CD14-positive monocyte (primary cell): ENCODE data around the gene ZNF2. TPM values are rescaled to one million over a fixed set of nuclear protein-coding genes. Genes with fewer than 3 reads are reported as not detected.
A peak's percentile ranks its signal among the peaks of the same experiment; 100 is the strongest.

ENCODE experiments used
- DNase-seq, 3 donors: peaks; one replicate each; pipeline ENCODE4 v3.0.0-alpha.2; 2011 to 2022
- H2AFZ ChIP-seq: 2 replicates; pipeline ENCODE4 v1.6.0; 2012; ENCODE audit warnings: mild to moderate bottlenecking, low read depth, low read length, inconsistent platforms; ENCODE audit not compliant: insufficient read depth, poor library complexity, severe bottlenecking
- H3K27ac ChIP-seq, 2 donors: 1 replicate in 1 of 2; 2 replicates in 1 of 2; pipeline ENCODE4 v1.5.1; 2012 to 2013; ENCODE audit warnings: low read length in 2 of 2, control low read depth in 1 of 2, inconsistent platforms in 1 of 2, low read depth in 1 of 2, mild to moderate bottlenecking in 1 of 2
- H3K27me3 ChIP-seq, 2 donors: one replicate each; pipeline versions ENCODE4 v1.6.0 to v1.6.1; 2011 to 2013; ENCODE audit warnings: low read length in 2 of 2; ENCODE audit not compliant: control insufficient read depth in 2 of 2, insufficient read depth in 2 of 2
- H3K36me3 ChIP-seq, 2 donors: replicated peaks in 1 of 2; 1 replicate in 1 of 2; 2 replicates in 1 of 2; pipeline versions ENCODE4 v1.5.1 to v1.6.1; 2012 to 2013; ENCODE audit warnings: low read length in 2 of 2, control low read depth in 1 of 2, inconsistent platforms in 1 of 2, mild to moderate bottlenecking in 1 of 2; ENCODE audit not compliant: insufficient read depth in 2 of 2, control insufficient read depth in 1 of 2
- H3K4me1 ChIP-seq, 2 donors: 1 replicate in 1 of 2; 2 replicates in 1 of 2; pipeline versions ENCODE4 v1.5.1 to v1.6.1; 2012 to 2013; ENCODE audit warnings: low read length in 2 of 2, control low read depth in 1 of 2, inconsistent platforms in 1 of 2, mild to moderate bottlenecking in 1 of 2, moderate library complexity in 1 of 2; ENCODE audit not compliant: insufficient read depth in 2 of 2, control insufficient read depth in 1 of 2
- H3K4me2 ChIP-seq: replicated peaks from 2 replicates; pipeline ENCODE3; 2012; ENCODE audit warnings: low read length, moderate library complexity, mild to moderate bottlenecking; ENCODE audit not compliant: poor library complexity, severe bottlenecking; ENCODE audit errors: extremely low read depth
- H3K4me3 ChIP-seq, 3 experiments: fragments of 200-600 bp in 1 of 3; sonication (generic) in 1 of 3; replicated peaks in 1 of 3; 1 replicate in 2 of 3; 2 replicates in 1 of 3; pipeline ENCODE4 v1.5.1; 2011 to 2013; ENCODE audit warnings: low read length in 3 of 3, mild to moderate bottlenecking in 3 of 3, control low read depth in 2 of 3, low read depth in 2 of 3, inconsistent platforms in 1 of 3, moderate library complexity in 1 of 3
- H3K79me2 ChIP-seq: 2 replicates; pipeline ENCODE4 v1.6.0; 2012; ENCODE audit warnings: mild to moderate bottlenecking, control low read depth, inconsistent platforms, low read length, moderate library complexity; ENCODE audit not compliant: insufficient read depth
- H3K9ac ChIP-seq: 2 replicates; pipeline ENCODE4 v1.6.0; 2017; ENCODE audit warnings: low read length, mild to moderate bottlenecking; ENCODE audit not compliant: insufficient read depth, poor library complexity, severe bottlenecking
- H3K9me3 ChIP-seq, 2 donors: replicated peaks in 1 of 2; 1 replicate in 1 of 2; 2 replicates in 1 of 2; pipeline versions ENCODE4 v1.5.1 to v1.6.1; 2012 to 2013; ENCODE audit warnings: low read length in 2 of 2, control low read depth in 1 of 2; ENCODE audit not compliant: control insufficient read depth in 1 of 2, insufficient read depth in 1 of 2
- H4K20me1 ChIP-seq: 2 replicates; pipeline ENCODE4 v1.6.0; 2012; ENCODE audit warnings: mild to moderate bottlenecking, low read length, control low read depth, moderate library complexity; ENCODE audit not compliant: insufficient read depth
- H3K27ac Mint-ChIP-seq, 7 donors: one replicate each; pipeline ENCODE4 v1.8.0; 2020; ENCODE audit warnings: mild to moderate bottlenecking in 7 of 7, mixed read lengths in 7 of 7, moderate library complexity in 6 of 7, inconsistent platforms in 2 of 7
- H3K27me3 Mint-ChIP-seq, 3 donors: one replicate each; pipeline ENCODE4 v1.8.0; 2021 to 2022; ENCODE audit warnings: low read depth in 3 of 3, mild to moderate bottlenecking in 3 of 3, mixed read lengths in 3 of 3, moderate library complexity in 3 of 3, inconsistent platforms in 1 of 3
- H3K36me3 Mint-ChIP-seq, 2 donors: one replicate each; pipeline ENCODE4 v1.8.0; 2020; ENCODE audit warnings: mixed read lengths in 2 of 2, inconsistent platforms in 1 of 2, mild to moderate bottlenecking in 1 of 2
- H3K4me1 Mint-ChIP-seq: one replicate; pipeline ENCODE4 v1.8.0; 2020; ENCODE audit warnings: mild to moderate bottlenecking, mixed read lengths
- H3K4me3 Mint-ChIP-seq, 2 donors: one replicate each; pipeline ENCODE4 v1.8.0; 2020; ENCODE audit warnings: mild to moderate bottlenecking in 2 of 2, mixed read lengths in 2 of 2, moderate library complexity in 1 of 2
- H3K9me3 Mint-ChIP-seq, 7 donors: one replicate each; pipeline ENCODE4 v1.8.0; 2020 to 2022; ENCODE audit warnings: mixed read lengths in 7 of 7, mild to moderate bottlenecking in 6 of 7, moderate library complexity in 6 of 7, inconsistent platforms in 2 of 7
- WGBS: methylation state at CpG from one replicate; pipeline ENCODE4 v1.1.5; 2013; ENCODE audit warnings: missing lambda C conversion rate; ENCODE audit not compliant: insufficient coverage; 5-methylcytosine and 5-hydroxymethylcytosine counted together
- intact Hi-C, 2 donors: fragments of 100-400 bp; cut with micrococcal nuclease; formaldehyde crosslinking; loops; one replicate each; pipeline versions ENCODE4 v1.15.0 to v1.15.1; 2023
- polyA plus RNA-seq, 3 donors: library from polyadenylated mRNA; depleted of rRNA in 1 of 3; unstranded in 2 of 3; stranded (reverse) in 1 of 3; fragments of 300-500 nt in 2 of 3; fragments of >200 nt in 1 of 3; fragmentation: Illumina TruSeq in 2 of 3; gene quantifications; 1 replicate in 2 of 3; 2 replicates in 1 of 3; pipeline ENCODE4 v1.2.3, GENCODE V29; 2012 to 2021
- TF ChIP-seq, protein P1 (sequence below): fragments of 200-600 bp; IDR thresholded peaks from one replicate; pipeline ENCODE4 v1.8.0; 2022; ENCODE audit warnings: antibody characterized with exemption, mild to moderate bottlenecking

ZNF2 gene
- polyA plus RNA-seq, 3 donors, result 0.59 to 1.5 (median 0.89) TPM

- Mint-ChIP-seq H3K9me3 (peaks cover 24 to 55% (median 39%) of the 10 kb centered on the region in 7 donors), H3K4me3 (peak within 1 kb of the TSS; percentile 85 to 92), H3K36me3 (peaks cover 15 to 17% of the 10 kb centered on the region in 2 donors), H3K4me1 (peaks cover 15% of the 10 kb centered on the region), H3K27me3 (peaks cover 0 to 7% (median 1%) of the 10 kb centered on the region in 3 donors), H3K27ac (peak within 1 kb of the TSS; percentile 29 to 89 (median 81))
- 0% methylated on average over 66 of the region's 74 CpGs for WGBS
- intact Hi-C loops, result loop anchor here (5.0 kb wide), 1 partner anchor 40 kb away; the partner anchor contains the start of gene ZNF2 (in 2 of the 2)
- Histone ChIP-seq H2AFZ (peak within 1 kb of the TSS; percentile 97), H3K36me3 (peaks cover 2 to 27% of the 10 kb centered on the region in 2 donors), H3K4me2 (peak within 1 kb of the TSS; percentile 89), H3K9ac (peak within 1 kb of the TSS; percentile 73), H3K9me3 (peaks cover 17 to 22% of the 10 kb centered on the region in 2 donors), H3K4me1 (peaks cover 12 to 18% of the 10 kb centered on the region in 2 donors), H3K4me3 (peak within 1 kb of the TSS; percentile 61 to 84 (median 82)), H4K20me1 (no peaks in the 10 kb centered on the region), H3K27me3 (no peaks in the 10 kb centered on the region), H3K79me2 (no peaks in the 10 kb centered on the region), H3K27ac (peak within 1 kb of the TSS; percentile 72 to 78)
- peak; percentile 60 to 74 (median 61) for DNase-seq
- TF ChIP-seq, protein P1, sequence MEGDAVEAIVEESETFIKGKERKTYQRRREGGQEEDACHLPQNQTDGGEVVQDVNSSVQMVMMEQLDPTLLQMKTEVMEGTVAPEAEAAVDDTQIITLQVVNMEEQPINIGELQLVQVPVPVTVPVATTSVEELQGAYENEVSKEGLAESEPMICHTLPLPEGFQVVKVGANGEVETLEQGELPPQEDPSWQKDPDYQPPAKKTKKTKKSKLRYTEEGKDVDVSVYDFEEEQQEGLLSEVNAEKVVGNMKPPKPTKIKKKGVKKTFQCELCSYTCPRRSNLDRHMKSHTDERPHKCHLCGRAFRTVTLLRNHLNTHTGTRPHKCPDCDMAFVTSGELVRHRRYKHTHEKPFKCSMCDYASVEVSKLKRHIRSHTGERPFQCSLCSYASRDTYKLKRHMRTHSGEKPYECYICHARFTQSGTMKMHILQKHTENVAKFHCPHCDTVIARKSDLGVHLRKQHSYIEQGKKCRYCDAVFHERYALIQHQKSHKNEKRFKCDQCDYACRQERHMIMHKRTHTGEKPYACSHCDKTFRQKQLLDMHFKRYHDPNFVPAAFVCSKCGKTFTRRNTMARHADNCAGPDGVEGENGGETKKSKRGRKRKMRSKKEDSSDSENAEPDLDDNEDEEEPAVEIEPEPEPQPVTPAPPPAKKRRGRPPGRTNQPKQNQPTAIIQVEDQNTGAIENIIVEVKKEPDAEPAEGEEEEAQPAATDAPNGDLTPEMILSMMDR, result peak; percentile 36
Measured at GRCh38 chr2:95207111-95207961, 41.7 kb downstream of the ZNF2 start, which contains the start of gene ZNF892. ZNF892 (plus strand) TSS chr2:95207521; CDS start chr2:95207816, 295 bp downstream.

DNA sequence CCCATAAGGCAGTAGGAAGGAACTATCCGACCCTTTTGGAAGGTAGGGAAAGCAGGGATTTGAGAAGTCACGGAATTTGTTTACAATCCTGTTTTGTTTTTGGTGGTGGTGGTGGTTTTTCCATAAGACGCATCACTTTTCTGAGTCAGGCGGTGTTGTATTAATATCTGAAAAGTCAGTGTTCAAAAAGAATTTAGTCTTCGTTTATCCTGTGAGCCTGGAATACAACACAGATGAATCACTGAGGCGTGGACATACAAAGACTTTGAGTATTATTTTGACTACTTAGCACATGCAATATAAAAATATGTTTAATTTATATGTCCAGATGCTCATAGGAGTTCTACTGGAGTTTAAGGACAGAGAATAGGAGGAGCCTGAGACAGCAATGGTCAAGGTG lies 42.5 kb downstream of the ZNF2 start:
- Histone ChIP-seq H3K9ac (peak overlapping the region; percentile 73), H2AFZ (peak overlapping the region; percentile 97), H3K27ac (no peak overlapping the region)

More for the DNA sequence above, 42.5 kb downstream of the ZNF2 start:
- H3K4me1 ChIP-seq, result peaks cover 12 to 18% of the 10 kb centered on the region in 2 donors
- intact Hi-C loops, result loop anchor here (5.0 kb wide), 1 partner anchor 41 kb away; the partner anchor contains the start of gene ZNF2 (in 2 of the 2)
- H3K4me1 Mint-ChIP-seq, result peaks cover 15% of the 10 kb centered on the region
- no peaks in the 10 kb centered on the region for H4K20me1 ChIP-seq
- WGBS, result 100% methylated on average over 1 of the region's 6 CpGs
- peak overlapping the region; percentile 89 for H3K4me2 ChIP-seq
- DNase-seq, result no peak
- H3K27me3 Mint-ChIP-seq, result peaks cover 0 to 7% (median 1%) of the 10 kb centered on the region in 3 donors
- peaks cover 2 to 35% of the 10 kb centered on the region in 2 donors for H3K36me3 ChIP-seq
- no peaks in the 10 kb centered on the region for H3K79me2 ChIP-seq
- peak overlapping the region in 1 of 7 donors; percentile 44 for H3K27ac Mint-ChIP-seq
- peaks cover 18 to 25% of the 10 kb centered on the region in 2 donors for H3K9me3 ChIP-seq
- no peaks in the 10 kb centered on the region for H3K27me3 ChIP-seq
- H3K9me3 Mint-ChIP-seq, result peaks cover 25 to 54% (median 40%) of the 10 kb centered on the region in 7 donors
- peaks cover 21 to 22% of the 10 kb centered on the region in 2 donors for H3K36me3 Mint-ChIP-seq
- TF ChIP-seq, protein P1, result no peak
- H3K4me3 Mint-ChIP-seq, result peak overlapping the region; percentile 85 to 92
- peak overlapping the region in 2 of 3 experiments; percentile 82 to 84 for H3K4me3 ChIP-seq
